Fibroblast of lung (primary cell): ENCODE measurements around the gene TFRC. TPM values are rescaled to one million over a fixed set of nuclear protein-coding genes. Genes with fewer than 3 reads are reported as not detected.

Experiments
- DNase-seq, 2 donors: peaks; one replicate each; pipeline versions ENCODE4 v3.0.0 to v3.0.0-alpha.2; 2010; ENCODE audit warnings: low read depth in 2 of 2
- H2AFZ ChIP-seq: 2 replicates; pipeline ENCODE4 v1.5.1; 2012; ENCODE audit warnings: low read length, control low read depth, inconsistent platforms
- H3K27ac ChIP-seq: 2 replicates; pipeline ENCODE4 v1.5.1; 2011; ENCODE audit warnings: low read length, control low read depth; ENCODE audit not compliant: insufficient read depth
- H3K27me3 ChIP-seq: 2 replicates; pipeline ENCODE4 v1.5.1; 2011; ENCODE audit warnings: mild to moderate bottlenecking, low read length; ENCODE audit not compliant: control insufficient read depth, insufficient read depth
- H3K36me3 ChIP-seq: 2 replicates; pipeline ENCODE4 v1.5.1; 2011; ENCODE audit warnings: low read length; ENCODE audit not compliant: control insufficient read depth, insufficient read depth
- H3K4me1 ChIP-seq: 2 replicates; pipeline ENCODE4 v1.5.1; 2011; ENCODE audit warnings: low read length; ENCODE audit not compliant: control insufficient read depth, insufficient read depth; ENCODE audit errors: extremely low read depth
- H3K4me2 ChIP-seq: 2 replicates; pipeline ENCODE4 v1.5.1; 2011; ENCODE audit warnings: low read length, control low read depth; ENCODE audit not compliant: insufficient read depth; ENCODE audit errors: extremely low read depth
- H3K4me3 ChIP-seq, 4 experiments: fragments of 200-600 bp in 1 of 4; sonication (generic) in 1 of 4; replicated peaks in 1 of 4; 2 replicates each; pipeline ENCODE4 v1.5.1; 2011 to 2016; ENCODE audit warnings: low read length in 4 of 4, low read depth in 3 of 4, mild to moderate bottlenecking in 3 of 4, control low read depth in 2 of 4, inconsistent platforms in 1 of 4, mixed read lengths in 1 of 4; ENCODE audit not compliant: insufficient read depth in 1 of 4; ENCODE audit errors: control extremely low read depth in 1 of 4
- H3K79me2 ChIP-seq: 2 replicates; pipeline ENCODE4 v1.5.1; 2012; ENCODE audit warnings: mild to moderate bottlenecking, low read length, inconsistent platforms; ENCODE audit not compliant: control insufficient read depth, insufficient read depth
- H3K9ac ChIP-seq: 2 replicates; pipeline ENCODE4 v1.5.1; 2011; ENCODE audit warnings: mild to moderate bottlenecking, low read length, control low read depth; ENCODE audit not compliant: insufficient read depth
- H3K9me3 ChIP-seq: 2 replicates; pipeline ENCODE4 v1.5.1; 2012; ENCODE audit warnings: low read depth, low read length; ENCODE audit not compliant: control insufficient read depth, insufficient read depth
- H4K20me1 ChIP-seq: 2 replicates; pipeline ENCODE4 v1.5.1; 2011; ENCODE audit warnings: low read length; ENCODE audit not compliant: control insufficient read depth, insufficient read depth; ENCODE audit errors: extremely low read depth
- CTCF ChIP-seq, 2 donors: IDR thresholded peaks in 1 of 2; conservative IDR thresholded peaks in 1 of 2; 1 replicate in 1 of 2; 2 replicates in 1 of 2; pipeline ENCODE4 v1.5.1; 2011 to 2012; ENCODE audit warnings: low read length in 2 of 2, control low read depth in 1 of 2, inconsistent platforms in 1 of 2, low read depth in 1 of 2, mild to moderate bottlenecking in 1 of 2
- EZH2 ChIP-seq: IDR thresholded peaks from 2 replicates; pipeline ENCODE4 v1.5.1; 2012; ENCODE audit warnings: low read length, control low read depth, mild to moderate bottlenecking; ENCODE audit errors: missing control alignments
- polyA plus RNA-seq, 2 donors: library from polyadenylated mRNA; depleted of rRNA in 1 of 2; stranded (reverse) in 1 of 2; unstranded in 1 of 2; fragments of >200 nt; gene quantifications; 2 replicates each; pipeline ENCODE4 v1.2.1, GENCODE V29; 2011 to 2012; ENCODE audit warnings: missing spikeins in 1 of 2
- total RNA-seq: library from RNA; depleted of rRNA; stranded (reverse); fragments of >200 nt; gene quantifications from 2 replicates; pipeline ENCODE4 v1.2.1, GENCODE V29; 2014

The TFRC gene
- total and polyA plus RNA-seq, 2 donors (not counting 1 experiment from before 2014, with no cell fraction given): 118 to 169 TPM

GRCh38 chr3:196067439-196067838, 14.5 kb downstream of the TFRC start:
- H3K79me2 ChIP-seq: no peaks in the 10 kb centered on the region
- H2AFZ ChIP-seq: no peak overlapping the region
- H3K27ac ChIP-seq: no peak overlapping the region
- H3K9ac ChIP-seq: no peak overlapping the region
- no peak for TF ChIP-seq CTCF (conservative IDR thresholded peaks at IDR 0.05 in 1 of 2, IDR thresholded peaks at IDR 0.05 in 1 of 2; ENCODE audit: low read depth in 1 of 2, low read length in 2 of 2)
- no peak overlapping the region for H3K4me2 ChIP-seq
- peaks cover 5% of the 10 kb centered on the region for H3K36me3 ChIP-seq
- no peaks in the 10 kb centered on the region for H4K20me1 ChIP-seq
- H3K4me1 ChIP-seq: no peaks in the 10 kb centered on the region
- H3K4me3 ChIP-seq: no peak overlapping the region
- H3K9me3 ChIP-seq: no peaks in the 10 kb centered on the region
- DNase-seq: no peak
- no peaks in the 10 kb centered on the region for H3K27me3 ChIP-seq

- DNase-seq: peak in 1 of 2 donors; percentile 42
- H3K9me3 ChIP-seq: no peaks in the 10 kb centered on the region
Observed at GRCh38 chr3:196063971-196064370, 17.9 kb downstream of the TFRC start.

GRCh38 chr3:196063456-196063855, 18.4 kb downstream of the TFRC start:
- peak; percentile 9 to 71 for DNase-seq
- no peaks in the 10 kb centered on the region for H3K9me3 ChIP-seq
- no peak for TF ChIP-seq EZH2
- no peak for TF ChIP-seq CTCF (conservative IDR thresholded peaks at IDR 0.05 in 1 of 2, IDR thresholded peaks at IDR 0.05 in 1 of 2; ENCODE audit: low read depth in 1 of 2, low read length in 2 of 2)
- H3K36me3 ChIP-seq: peaks cover 8% of the 10 kb centered on the region
- H3K4me1 ChIP-seq: no peaks in the 10 kb centered on the region
- peak overlapping the region; percentile 43 for H3K27ac ChIP-seq
- no peaks in the 10 kb centered on the region for H3K79me2 ChIP-seq
- H3K4me2 ChIP-seq: peak overlapping the region; percentile 5
- H2AFZ ChIP-seq: no peak overlapping the region
- H3K9ac ChIP-seq: no peak overlapping the region
- no peaks in the 10 kb centered on the region for H4K20me1 ChIP-seq
- no peaks in the 10 kb centered on the region for H3K27me3 ChIP-seq
- H3K4me3 ChIP-seq: no peak overlapping the region

More at GRCh38 chr3:196063971-196064370, 17.9 kb downstream of the TFRC start:
- no peak for TF ChIP-seq CTCF (conservative IDR thresholded peaks at IDR 0.05 in 1 of 2, IDR thresholded peaks at IDR 0.05 in 1 of 2; ENCODE audit: low read depth in 1 of 2, low read length in 2 of 2)
- TF ChIP-seq EZH2: no peak
- H3K4me1 ChIP-seq: no peaks in the 10 kb centered on the region
- no peak overlapping the region for H2AFZ ChIP-seq
- H3K4me2 ChIP-seq: no peak overlapping the region
- H4K20me1 ChIP-seq: no peaks in the 10 kb centered on the region
- no peaks in the 10 kb centered on the region for H3K79me2 ChIP-seq
- H3K4me3 ChIP-seq: no peak overlapping the region
- H3K9ac ChIP-seq: no peak overlapping the region
- H3K27ac ChIP-seq: no peak overlapping the region
- H3K36me3 ChIP-seq: peaks cover 8% of the 10 kb centered on the region
- no peaks in the 10 kb centered on the region for H3K27me3 ChIP-seq
